Keratinocyte (primary cell): Measurements from ENCODE around the gene PNPLA8. TPM values are rescaled to one million over a fixed set of nuclear protein-coding genes. Genes with fewer than 3 reads are reported as not detected.

Source experiments
- DNase-seq: peaks from one replicate; pipeline ENCODE4 v3.0.0-alpha.2; 2011; ENCODE audit warnings: low read depth, missing footprints, low spot score
- FAIRE-seq: peaks from 2 replicates; lab custom pipeline; 2011; peaks lifted over from hg19 to GRCh38; lab: Jason Lieb, UNC
- H2AFZ ChIP-seq: 2 replicates; pipeline ENCODE4 v1.6.0; 2012; ENCODE audit warnings: low read length, control low read depth, inconsistent platforms; ENCODE audit not compliant: control insufficient read depth
- H3K27ac ChIP-seq: 2 replicates; pipeline ENCODE4 v1.5.1; 2011; ENCODE audit warnings: low read length; ENCODE audit not compliant: control insufficient read depth, insufficient read depth
- H3K27me3 ChIP-seq: 3 replicates; pipeline ENCODE4 v1.6.0; 2011; ENCODE audit warnings: low read length; ENCODE audit not compliant: control insufficient read depth, insufficient read depth; ENCODE audit errors: extremely low read depth
- H3K36me3 ChIP-seq, 2 experiments: 2 replicates in 1 of 2; 3 replicates in 1 of 2; pipeline ENCODE4 v1.5.1; 2011; ENCODE audit warnings: low read length in 2 of 2, mild to moderate bottlenecking in 1 of 2; ENCODE audit not compliant: control insufficient read depth in 2 of 2, insufficient read depth in 2 of 2; ENCODE audit errors: extremely low read depth in 1 of 2
- H3K4me1 ChIP-seq: 3 replicates; pipeline ENCODE4 v1.5.1; 2011; ENCODE audit warnings: low read length; ENCODE audit not compliant: control insufficient read depth, insufficient read depth; ENCODE audit errors: extremely low read depth
- H3K4me2 ChIP-seq: 3 replicates; pipeline ENCODE4 v1.6.0; 2011; ENCODE audit warnings: low read depth, low read length; ENCODE audit not compliant: control insufficient read depth, insufficient read depth; ENCODE audit errors: extremely low read depth
- H3K4me3 ChIP-seq, 3 experiments: fragments of 200-600 bp in 1 of 3; sonication (generic) in 1 of 3; 2 replicates in 2 of 3; 3 replicates in 1 of 3; pipeline ENCODE4 v1.5.1; 2011 to 2016; ENCODE audit warnings: low read length in 3 of 3, mild to moderate bottlenecking in 3 of 3, control low read depth in 2 of 3, inconsistent platforms in 1 of 3, low read depth in 1 of 3, mixed read lengths in 1 of 3, mixed run types in 1 of 3, moderate library complexity in 1 of 3; ENCODE audit not compliant: control insufficient read depth in 2 of 3, insufficient read depth in 2 of 3; ENCODE audit errors: extremely low read depth in 1 of 3
- H3K79me2 ChIP-seq: 2 replicates; pipeline ENCODE4 v1.6.0; 2012; ENCODE audit warnings: low read length; ENCODE audit not compliant: control insufficient read depth, insufficient read depth
- H3K9ac ChIP-seq: 3 replicates; pipeline ENCODE4 v1.6.0; 2011; ENCODE audit warnings: low read length; ENCODE audit not compliant: control insufficient read depth, insufficient read depth; ENCODE audit errors: extremely low read depth
- H3K9me1 ChIP-seq: 3 replicates; pipeline ENCODE4 v1.6.0; 2011; ENCODE audit warnings: low read length; ENCODE audit not compliant: control insufficient read depth, insufficient read depth; ENCODE audit errors: extremely low read depth
- H3K9me3 ChIP-seq: 2 replicates; pipeline ENCODE4 v1.5.1; 2012; ENCODE audit warnings: low read depth, low read length; ENCODE audit not compliant: control insufficient read depth
- H4K20me1 ChIP-seq: 3 replicates; pipeline ENCODE4 v1.6.0; 2011; ENCODE audit warnings: low read length; ENCODE audit not compliant: control insufficient read depth, insufficient read depth; ENCODE audit errors: extremely low read depth
- EZH2 ChIP-seq: IDR thresholded peaks from one replicate; pipeline ENCODE4 v1.6.1; 2012; ENCODE audit warnings: inconsistent platforms, mild to moderate bottlenecking, low read length, moderate library complexity
- dilution Hi-C: fragments of 300-500 bp; cut with MboI; formaldehyde crosslinking; loops from one replicate; pipeline ENCODE4 v1.7.0; 2020; ENCODE audit warnings: low sequenced_read_pairs; ENCODE audit not compliant: extremely low pct_ligation_motif_present
- polyA plus RNA-seq, 5 experiments: library from polyadenylated mRNA; depleted of rRNA in 3 of 5; stranded (reverse) in 3 of 5; stranded (forward) in 1 of 5; unstranded in 1 of 5; fragments of >200 nt; gene quantifications; 1 replicate in 1 of 5; 2 replicates in 3 of 5; 3 replicates in 1 of 5; pipeline versions ENCODE4 v1.2.1 to v1.2.3, GENCODE V29; 2011 to 2012; ENCODE audit warnings: missing spikeins in 2 of 5, low read depth in 1 of 5, low replicate concordance in 1 of 5
- TF ChIP-seq, protein P1 (sequence below), 3 experiments: IDR thresholded peaks in 1 of 3; conservative IDR thresholded peaks in 1 of 3; optimal IDR thresholded peaks in 1 of 3; 2 replicates in 2 of 3; 3 replicates in 1 of 3; pipeline versions ENCODE3 to v1.5.1; 2011; ENCODE audit warnings: low read length in 3 of 3, mild to moderate bottlenecking in 3 of 3, moderate library complexity in 2 of 3, control low read depth in 1 of 3, inconsistent platforms in 1 of 3; ENCODE audit not compliant: insufficient read depth in 2 of 3; ENCODE audit errors: extremely low read depth in 1 of 3

The PNPLA8 gene
- polyA plus RNA-seq, 1 donor (not counting 4 experiments of a cell fraction or from before 2014, with no cell fraction given), result 23.1 TPM

- Histone ChIP-seq H3K9ac (no peak overlapping the region), H3K9me1 (no peaks in the 10 kb centered on the region), H3K36me3 (peaks cover 0 to 6% of the 10 kb centered on the region in 2 experiments), H3K79me2 (no peaks in the 10 kb centered on the region), H4K20me1 (no peaks in the 10 kb centered on the region), H3K9me3 (no peaks in the 10 kb centered on the region), H3K4me3 (no peak overlapping the region), H3K4me2 (no peak overlapping the region), H3K4me1 (no peaks in the 10 kb centered on the region), H2AFZ (no peak overlapping the region), H3K27ac (no peak overlapping the region), H3K27me3 (no peaks in the 10 kb centered on the region)
- TF ChIP-seq, protein P1, sequence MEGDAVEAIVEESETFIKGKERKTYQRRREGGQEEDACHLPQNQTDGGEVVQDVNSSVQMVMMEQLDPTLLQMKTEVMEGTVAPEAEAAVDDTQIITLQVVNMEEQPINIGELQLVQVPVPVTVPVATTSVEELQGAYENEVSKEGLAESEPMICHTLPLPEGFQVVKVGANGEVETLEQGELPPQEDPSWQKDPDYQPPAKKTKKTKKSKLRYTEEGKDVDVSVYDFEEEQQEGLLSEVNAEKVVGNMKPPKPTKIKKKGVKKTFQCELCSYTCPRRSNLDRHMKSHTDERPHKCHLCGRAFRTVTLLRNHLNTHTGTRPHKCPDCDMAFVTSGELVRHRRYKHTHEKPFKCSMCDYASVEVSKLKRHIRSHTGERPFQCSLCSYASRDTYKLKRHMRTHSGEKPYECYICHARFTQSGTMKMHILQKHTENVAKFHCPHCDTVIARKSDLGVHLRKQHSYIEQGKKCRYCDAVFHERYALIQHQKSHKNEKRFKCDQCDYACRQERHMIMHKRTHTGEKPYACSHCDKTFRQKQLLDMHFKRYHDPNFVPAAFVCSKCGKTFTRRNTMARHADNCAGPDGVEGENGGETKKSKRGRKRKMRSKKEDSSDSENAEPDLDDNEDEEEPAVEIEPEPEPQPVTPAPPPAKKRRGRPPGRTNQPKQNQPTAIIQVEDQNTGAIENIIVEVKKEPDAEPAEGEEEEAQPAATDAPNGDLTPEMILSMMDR (optimal IDR thresholded peaks at IDR 0.05 in 1 of 3, IDR thresholded peaks at IDR 0.05 in 1 of 3, conservative IDR thresholded peaks at IDR 0.05 in 1 of 3; ENCODE audit: extremely low read depth in 1 of 3, insufficient read depth in 2 of 3, low read length in 3 of 3), result no peak
- no peak for TF ChIP-seq EZH2
- dilution Hi-C loops, result loop anchor here (25.0 kb wide), 1 partner anchor 292 kb away; no protein-coding TSS in a partner anchor
- FAIRE-seq, result no peak
- no peak for DNase-seq
These were observed 46.8 kb downstream of the PNPLA8 start for GRCh38 chr7:108479118-108479517.

DNA sequence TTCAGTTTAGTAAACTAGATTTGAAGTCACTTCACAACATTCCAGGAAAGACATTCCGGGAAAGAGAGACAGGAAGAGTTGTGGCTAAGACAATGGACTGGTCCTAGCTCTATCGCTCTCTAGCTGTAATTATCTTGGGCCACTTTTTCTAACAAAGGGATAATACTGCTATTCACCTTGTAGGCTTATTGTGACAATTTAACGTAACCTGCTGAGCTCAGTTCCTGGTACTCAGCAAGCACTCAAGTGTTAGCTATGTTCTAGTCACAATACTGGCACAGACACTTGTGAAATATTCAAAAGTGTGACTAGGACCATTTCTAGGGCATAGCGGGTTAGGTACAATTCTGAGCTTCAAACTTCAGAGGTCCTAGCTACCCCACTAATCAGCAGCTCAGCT, 57.7 kb downstream of the PNPLA8 start:
- H3K9me3 ChIP-seq, result no peaks in the 10 kb centered on the region
- no peak overlapping the region for H3K27ac ChIP-seq
- no peak overlapping the region for H3K4me3 ChIP-seq
- no peaks in the 10 kb centered on the region for H3K27me3 ChIP-seq
- dilution Hi-C loops, result no loop called here
- no peaks in the 10 kb centered on the region for H4K20me1 ChIP-seq
- H3K9ac ChIP-seq, result no peak overlapping the region
- no peaks in the 10 kb centered on the region for H3K9me1 ChIP-seq
- no peak for FAIRE-seq
- no peaks in the 10 kb centered on the region for H3K4me1 ChIP-seq
- no peaks in the 10 kb centered on the region for H3K36me3 ChIP-seq
- DNase-seq, result no peak
- no peak for TF ChIP-seq EZH2
- TF ChIP-seq, protein P1 (optimal IDR thresholded peaks at IDR 0.05 in 1 of 3, IDR thresholded peaks at IDR 0.05 in 1 of 3, conservative IDR thresholded peaks at IDR 0.05 in 1 of 3; ENCODE audit: extremely low read depth in 1 of 3, insufficient read depth in 2 of 3, low read length in 3 of 3), result no peak
- H3K4me2 ChIP-seq, result no peak overlapping the region
- H2AFZ ChIP-seq, result no peak overlapping the region
- no peaks in the 10 kb centered on the region for H3K79me2 ChIP-seq
